ENCODE results near the gene SLC46A1.

SLC46A1 gene

DNA sequence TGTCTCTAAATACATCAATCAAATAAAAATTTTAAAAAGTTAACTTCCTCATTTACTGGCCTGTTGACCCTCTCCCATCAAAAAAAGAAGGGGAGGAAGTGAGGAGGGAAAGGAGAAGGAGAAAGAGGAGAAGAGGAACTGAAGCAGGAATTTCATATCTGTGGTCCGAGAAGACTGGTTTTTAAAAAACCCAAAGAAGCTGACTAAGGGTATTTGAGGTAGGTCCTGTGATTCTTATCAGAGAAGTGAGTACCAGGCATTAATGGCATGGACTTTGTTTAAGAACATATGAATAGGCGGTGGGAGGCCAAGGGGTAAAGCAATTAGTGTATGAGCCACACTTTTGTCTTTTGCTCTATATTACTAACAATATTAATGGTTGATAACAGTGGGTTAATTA is 2.0 kb downstream of the SLC46A1 start:
- no peak for DNase-seq (ENCODE audit: low spot score)

DNA sequence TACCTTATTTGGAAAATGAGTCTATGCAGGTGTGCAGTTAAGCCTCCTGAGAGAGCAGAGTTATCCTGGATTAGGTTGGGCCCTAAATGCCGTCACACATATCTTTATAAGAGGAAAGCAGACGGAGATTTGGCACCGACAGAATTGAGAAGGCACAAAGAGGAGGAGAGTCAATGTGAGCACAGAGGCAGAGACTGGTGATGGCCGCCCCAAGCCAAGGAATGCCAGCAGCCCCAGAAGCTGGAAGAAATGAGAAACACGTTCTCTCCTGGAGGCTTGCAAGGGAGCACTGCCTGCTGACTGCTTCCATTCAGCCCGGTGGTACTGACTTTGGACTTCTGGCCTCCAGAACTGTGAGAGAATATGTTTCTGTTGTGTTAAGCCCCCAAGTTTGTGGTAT is 3.2 kb downstream of the SLC46A1 start:
- DNase-seq (ENCODE audit: low spot score), result no peak

DNA sequence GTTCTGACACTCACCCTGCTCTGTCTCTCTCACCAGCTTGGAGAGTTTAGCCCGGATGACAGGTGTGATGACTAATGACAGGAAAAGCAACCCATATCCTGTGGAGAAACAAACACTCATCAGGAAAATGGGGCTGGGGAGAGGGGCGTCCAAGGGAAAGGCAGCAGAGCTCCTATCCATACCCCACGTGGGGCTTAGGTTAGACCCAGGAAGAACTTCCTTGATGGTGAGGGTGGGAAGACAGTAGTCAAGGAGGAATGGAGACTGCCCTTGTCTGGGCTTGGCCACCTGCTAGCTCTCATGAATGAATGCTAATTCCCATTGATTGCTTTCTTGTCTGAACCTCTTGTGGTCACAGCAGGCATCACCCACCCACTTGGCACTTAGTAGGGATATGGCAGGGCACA is 3.8 kb downstream of the SLC46A1 start:
- DNase-seq (ENCODE audit: low spot score), result peak; percentile 44

- no peak for DNase-seq (ENCODE audit: low spot score)
Measured at GRCh38 chr17:28399808-28400207, 6.2 kb downstream of the SLC46A1 start.

GRCh38 chr17:28398280-28398981 is 7.6 kb downstream of the SLC46A1 start:
- DNase-seq (ENCODE audit: low spot score), result peak; percentile 88

- no peak for DNase-seq (ENCODE audit: low spot score)
Measured at GRCh38 chr17:28397687-28398279, 8.2 kb downstream of the SLC46A1 start.

DNA sequence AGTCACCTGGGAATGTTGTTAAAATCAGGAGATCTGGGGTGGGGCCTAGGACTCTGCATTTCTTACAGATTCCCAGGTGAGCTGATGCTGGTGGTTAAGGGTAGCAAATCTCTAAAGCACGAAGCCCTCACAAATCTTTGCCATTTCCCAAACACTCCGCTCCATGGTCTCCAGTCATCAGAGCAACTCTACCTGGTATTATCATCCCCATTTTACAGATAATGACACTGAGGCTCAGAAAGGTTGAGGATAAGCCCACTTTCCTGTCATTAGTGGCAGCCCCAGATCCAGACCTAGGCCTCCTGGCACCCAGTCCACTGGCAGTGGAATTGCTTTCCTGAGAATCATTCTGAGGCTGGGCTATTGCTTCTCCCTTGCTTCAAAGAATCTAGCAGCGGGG is 8.7 kb downstream of the SLC46A1 start:
- DNase-seq (ENCODE audit: low spot score), result no peak

- no peak for DNase-seq (ENCODE audit: low spot score)
Measured at GRCh38 chr17:28396635-28397239, 9.3 kb downstream of the SLC46A1 start.

DNA sequence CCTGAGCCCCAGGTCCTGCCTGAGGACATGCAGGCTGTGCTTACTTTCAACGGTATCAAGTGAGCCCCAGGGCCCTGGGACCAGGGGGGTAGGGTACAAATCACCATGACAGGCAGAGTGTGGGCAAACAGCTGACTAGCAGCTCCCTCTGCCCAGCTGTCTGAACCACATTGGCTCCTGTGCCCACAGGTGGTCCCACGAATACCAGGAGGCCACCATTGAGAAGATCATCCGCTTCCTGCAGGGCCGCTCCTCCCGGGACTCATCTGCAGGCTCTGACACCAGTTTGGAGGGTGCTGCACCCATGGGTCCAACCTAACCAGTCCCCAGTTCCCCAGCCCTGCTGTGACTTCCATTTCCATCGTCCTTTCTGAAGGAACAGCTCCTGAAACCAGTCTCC is 10.0 kb downstream of the SLC46A1 start:
- no peak for DNase-seq (ENCODE audit: low spot score)

GRCh38 chr17:28395426-28395825 is 10.6 kb downstream of the SLC46A1 start:
- no peak for DNase-seq (ENCODE audit: low spot score)

- DNase-seq (ENCODE audit: low spot score), result peak; percentile 29
Measured at GRCh38 chr17:28394337-28395116, 11.5 kb downstream of the SLC46A1 start.

DNA sequence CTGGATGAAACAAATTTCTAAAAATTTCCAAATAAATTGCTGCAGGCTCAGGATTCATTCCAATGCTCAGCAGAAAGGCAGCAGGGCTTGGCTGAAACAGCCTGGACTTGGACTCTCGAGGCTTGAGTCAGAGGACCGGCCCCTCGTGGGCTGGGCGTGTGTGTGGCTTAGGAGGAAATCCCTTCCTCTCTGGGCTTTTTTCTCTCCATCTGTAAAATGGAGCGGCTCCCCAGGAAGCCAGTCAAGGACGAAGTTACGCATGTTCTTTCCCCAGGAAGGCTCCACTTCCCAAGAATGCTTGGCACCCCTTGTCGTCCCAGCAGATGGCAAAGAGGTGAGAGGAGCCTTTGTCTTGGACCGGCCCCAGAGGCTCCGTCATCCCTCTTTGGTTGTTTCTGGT is 13.5 kb downstream of the SLC46A1 start:
- no peak for DNase-seq (ENCODE audit: low spot score)

DNA sequence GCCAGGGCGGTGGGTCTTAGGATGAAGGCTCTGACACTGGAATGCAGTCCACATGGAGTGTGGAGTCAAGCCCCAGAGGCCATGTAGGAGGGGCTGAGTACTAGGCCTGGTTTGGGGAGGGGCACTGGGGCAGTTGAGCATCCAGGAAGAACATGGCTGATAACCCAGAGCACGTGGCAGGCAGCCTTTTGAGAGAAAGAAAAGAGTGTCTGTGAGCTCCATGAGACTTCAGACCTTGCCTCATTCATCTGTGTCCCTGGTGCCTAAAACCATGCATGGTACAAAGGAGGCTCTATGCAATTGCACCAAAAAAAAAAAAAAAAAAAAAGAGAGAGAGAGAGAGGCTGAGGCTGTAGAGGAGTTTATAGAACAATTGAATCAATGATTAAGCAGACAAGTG is 14.6 kb downstream of the SLC46A1 start:
- no peak for DNase-seq (ENCODE audit: low spot score)

DNA sequence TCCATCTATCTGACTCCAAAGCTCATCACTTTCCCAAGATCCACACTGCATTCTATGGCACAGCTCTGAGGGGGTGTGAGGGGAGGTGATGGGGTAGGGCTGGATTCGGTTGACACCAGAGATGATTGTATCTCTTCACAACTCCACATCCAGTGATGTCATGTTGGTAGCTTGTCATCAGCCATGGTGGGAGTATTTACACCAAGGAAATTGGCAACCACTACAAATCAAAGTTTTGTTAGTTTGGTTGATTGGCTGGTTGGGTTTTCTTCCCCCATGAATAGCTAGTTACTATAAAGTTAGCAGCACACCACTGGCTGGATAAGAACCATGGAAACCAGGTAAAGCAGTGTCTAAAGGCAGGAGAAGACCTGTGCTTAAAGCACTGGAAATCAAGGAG is 15.0 kb downstream of the SLC46A1 start:
- no peak for DNase-seq (ENCODE audit: low spot score)

DNA sequence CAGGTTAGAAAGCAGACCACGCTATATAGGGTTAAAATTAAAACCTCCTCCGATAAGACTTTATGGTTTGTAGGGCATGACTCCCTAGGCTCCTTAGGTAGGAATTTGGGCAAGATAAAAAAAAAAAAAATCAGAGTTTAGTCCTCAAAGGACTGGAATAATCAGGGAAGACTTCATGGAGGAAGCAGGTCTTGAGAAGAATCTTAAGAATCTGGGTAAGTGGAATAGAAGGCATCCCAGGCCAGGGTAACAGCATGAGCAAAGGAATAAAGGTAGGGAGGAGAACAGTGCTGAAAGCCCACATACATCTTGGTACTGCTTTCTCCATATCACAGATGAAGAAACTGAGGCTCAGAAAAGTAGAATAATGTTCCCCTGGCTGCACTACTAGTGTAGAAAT is 15.4 kb downstream of the SLC46A1 start:
- DNase-seq (ENCODE audit: low spot score), result no peak

- DNase-seq (ENCODE audit: low spot score), result no peak
Measured at GRCh38 chr17:28390141-28390540, 15.9 kb downstream of the SLC46A1 start.

GRCh38 chr17:28388106-28388505 is 17.9 kb downstream of the SLC46A1 start:
- DNase-seq (ENCODE audit: low spot score), result no peak

DNA sequence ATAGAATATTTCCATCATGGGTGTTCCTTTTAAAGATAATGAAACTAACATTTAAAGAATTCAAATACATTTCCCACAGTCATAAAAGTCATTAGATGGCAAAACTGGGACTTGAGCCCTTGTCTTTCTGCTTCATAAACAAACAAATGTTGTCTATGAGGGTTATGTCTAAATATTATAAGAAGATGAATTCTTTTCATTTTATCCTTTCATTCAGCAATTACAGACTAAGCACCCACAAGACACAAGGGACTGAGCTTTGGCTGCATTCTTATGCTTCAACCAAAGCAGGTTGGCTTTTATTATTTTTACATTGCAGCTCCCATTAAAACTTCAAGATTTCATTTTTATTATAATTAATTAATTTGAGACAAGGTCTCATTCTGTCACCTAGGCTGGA is 19.6 kb downstream of the SLC46A1 start:
- DNase-seq (ENCODE audit: low spot score), result no peak

DNA sequence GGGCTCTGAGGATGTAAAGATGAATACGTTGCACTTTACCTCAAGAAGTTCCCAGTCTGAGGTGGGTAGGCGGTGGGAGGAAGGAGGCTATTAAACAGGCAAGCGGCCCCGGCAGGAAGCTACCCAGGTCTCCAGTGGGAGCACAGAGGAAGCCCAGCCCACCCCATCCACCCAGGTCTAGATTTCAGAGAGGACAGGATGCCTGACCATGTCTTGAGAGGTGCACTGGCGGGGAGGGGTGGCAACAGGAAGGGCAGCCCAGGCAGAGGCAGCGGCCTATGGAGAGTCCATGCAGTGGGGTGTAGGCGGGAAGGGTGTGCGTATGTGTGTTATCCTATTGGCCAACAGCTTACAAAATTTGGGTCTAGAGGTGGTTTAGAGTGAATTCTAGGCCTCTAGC is 20.6 kb downstream of the SLC46A1 start:
- no peak for DNase-seq (ENCODE audit: low spot score)

DNA sequence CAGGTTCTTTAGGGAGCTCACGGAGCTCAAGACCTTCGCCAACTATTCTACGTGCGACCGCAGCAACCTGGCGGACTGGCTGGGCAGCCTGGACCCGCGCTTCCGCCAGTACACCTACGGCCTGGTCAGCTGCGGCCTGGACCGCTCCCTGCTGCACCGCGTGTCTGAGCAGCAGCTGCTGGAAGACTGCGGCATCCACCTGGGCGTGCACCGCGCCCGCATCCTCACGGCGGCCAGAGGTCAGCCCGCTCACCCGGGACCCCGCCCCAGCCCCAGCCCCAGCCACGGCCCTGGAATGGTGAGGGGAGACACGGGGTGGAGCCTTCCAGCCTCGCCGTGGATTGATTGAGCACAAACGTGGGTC is 21.0 kb downstream of the SLC46A1 start:
- peak; percentile 30 for DNase-seq (ENCODE audit: low spot score)

DNA sequence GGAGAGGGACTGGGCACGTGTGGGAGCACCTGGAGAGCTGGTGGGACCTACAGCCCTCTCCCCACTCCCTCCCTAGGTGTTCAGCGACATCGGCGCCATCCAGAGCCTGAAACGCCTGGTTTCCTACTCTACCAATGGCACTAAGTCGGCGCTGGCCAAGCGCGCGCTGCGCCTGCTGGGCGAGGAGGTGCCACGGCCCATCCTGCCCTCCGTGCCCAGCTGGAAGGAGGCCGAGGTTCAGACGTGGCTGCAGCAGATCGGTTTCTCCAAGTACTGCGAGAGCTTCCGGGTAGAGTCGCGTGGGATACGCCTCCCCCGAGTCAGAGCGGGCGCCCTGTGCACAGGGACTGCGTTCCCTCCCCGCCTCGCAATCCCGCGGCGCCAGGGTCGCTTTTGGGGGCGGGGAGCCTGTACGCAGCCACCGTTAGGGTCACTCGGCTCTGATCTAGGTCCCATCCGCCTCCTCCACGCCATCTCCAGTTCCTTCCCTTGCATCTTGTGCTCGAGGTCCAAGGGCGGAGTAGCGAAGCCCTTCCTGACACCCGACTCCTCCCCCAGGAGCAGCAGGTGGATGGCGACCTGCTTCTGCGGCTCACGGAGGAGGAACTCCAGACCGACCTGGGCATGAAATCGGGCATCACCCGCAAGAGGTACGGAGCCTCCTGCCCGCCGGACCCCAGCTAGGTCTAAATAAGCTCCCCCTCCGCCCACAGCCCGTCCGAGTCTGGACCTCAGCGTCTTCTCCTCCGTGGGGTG is 21.6 kb downstream of the SLC46A1 start:
- DNase-seq (ENCODE audit: low spot score), result peak; percentile 77

GRCh38 chr17:28381141-28381825 is 24.7 kb downstream of the SLC46A1 start:
- DNase-seq (ENCODE audit: low spot score), result peak; percentile 47
